ENCODE measurements around the gene KDM4B. TPM values are rescaled to one million over a fixed set of nuclear protein-coding genes. Genes with fewer than 3 reads are reported as not detected.

KDM4B gene
- total and polyA plus RNA-seq, 2 of the 8 experiments (the other 6 are each of a cell fraction or from before 2014, with no cell fraction given) = 12.0 to 31.9 TPM

DNA sequence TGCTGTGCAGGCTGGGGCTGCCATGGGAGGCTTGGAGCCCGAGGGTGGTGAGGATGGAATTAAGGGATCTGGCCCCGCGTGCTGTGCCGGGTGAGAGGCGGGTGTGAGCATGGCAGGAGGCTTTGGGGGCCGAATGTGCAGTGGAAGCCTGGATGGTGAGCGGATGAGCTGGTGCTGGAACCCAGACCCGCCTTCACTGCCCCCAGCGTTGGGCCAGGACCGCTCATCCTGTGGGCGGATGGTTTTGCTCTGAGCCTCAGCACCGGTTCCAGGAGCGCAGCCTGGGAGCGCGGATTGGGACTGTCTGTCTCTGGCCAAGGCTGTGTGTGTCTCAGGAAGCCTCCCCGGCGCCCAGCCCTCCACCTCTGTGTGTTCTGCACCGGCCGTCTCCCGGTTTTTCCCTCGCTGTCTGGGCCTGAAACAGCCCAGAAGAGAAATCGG lies 16.7 kb downstream of the KDM4B start:
- H3K23me2 ChIP-seq (ENCODE audit: low read depth, low read length) = no peaks in the 10 kb centered on the region
- FAIRE-seq (no peak), DNase-seq (ENCODE audit: low read depth in 1 of 2, low spot score in 2 of 2) (no peak)
- H3K4ac ChIP-seq (replicated peaks; ENCODE audit: insufficient read length, low read depth, low read length) = no peak overlapping the region
- no peak overlapping the region for H3K27ac ChIP-seq (ENCODE audit: low read depth, low read length)
- peaks cover 28 to 31% of the 10 kb centered on the region in 2 experiments for H4K20me1 ChIP-seq (replicated peaks in 1 of 2; ENCODE audit: control insufficient read depth in 1 of 2, insufficient read depth in 2 of 2, low read length in 2 of 2)
- no peak overlapping the region for H2BK15ac ChIP-seq (ENCODE audit: low read length)
- H3K9me3 ChIP-seq (ENCODE audit: insufficient read depth in 2 of 2, low read depth in 1 of 2, low read length in 1 of 2) = no peaks in the 10 kb centered on the region
- no peak overlapping the region for H4K5ac ChIP-seq (ENCODE audit: insufficient read length, low read depth, low read length)
- no peak overlapping the region for H4K91ac ChIP-seq (replicated peaks; ENCODE audit: insufficient read length, low read length)
- no peak overlapping the region for H2BK5ac ChIP-seq (ENCODE audit: low read depth, low read length)
- peaks cover 17% of the 10 kb centered on the region for H3K79me1 ChIP-seq (ENCODE audit: low read depth, low read length)
- H3K18ac ChIP-seq (ENCODE audit: extremely low read depth, low read length) = no peak overlapping the region
- no peak overlapping the region for H3K56ac ChIP-seq (replicated peaks; ENCODE audit: insufficient read length, low read depth, low read length)
- no peak overlapping the region for H2AK5ac ChIP-seq (ENCODE audit: low read depth, low read length)
- H3K4me1 ChIP-seq (replicated peaks in 1 of 4; ENCODE audit: control insufficient read depth in 3 of 4, insufficient read depth in 4 of 4, low read length in 3 of 4) = peaks cover 0 to 7% (median 3%) of the 10 kb centered on the region in 4 experiments; a peak in 4 of 7 replicates
- H2AFZ ChIP-seq (ENCODE audit: low read length) = no peak overlapping the region
- H2BK12ac ChIP-seq (ENCODE audit: low read depth, low read length) = no peak overlapping the region
- peaks cover 0 to 74% of the 10 kb centered on the region in 2 experiments; a peak in 2 of 4 replicates for H3K79me2 ChIP-seq (ENCODE audit: control insufficient read depth in 1 of 2, insufficient read depth in 2 of 2, low read length in 2 of 2)
- no peaks in the 10 kb centered on the region for H3K27me3 ChIP-seq (replicated peaks in 1 of 4; ENCODE audit: control insufficient read depth in 3 of 4, extremely low read depth in 1 of 4, insufficient read depth in 3 of 4, low read length in 3 of 4)
- H3K4me2 ChIP-seq (ENCODE audit: insufficient read depth in 1 of 2, low read depth in 2 of 2, low read length in 2 of 2) = no peak overlapping the region
- ChIA-PET POLR2A (ENCODE audit: partially characterized antibody) (interaction anchor here (2.5 kb wide), 1 partner anchor 14 kb away, joined by 6 read pairs; no protein-coding TSS in a partner anchor), CTCF (ENCODE audit: partially characterized antibody) (interaction anchor here (0.6 to 4.6 kb wide), 14 partner anchors 10 to 341 kb away, joined by 3 to 32 read pairs (median 4); no protein-coding TSS in a partner anchor)
- peak overlapping the region; percentile 92; the same call in 1 of the 2 replicates for H4K8ac ChIP-seq (ENCODE audit: extremely low read depth, insufficient read depth, low read length)
- WGBS, 2 experiments (ENCODE audit: extremely low coverage in 1 of 2, insufficient coverage in 1 of 2, insufficient read length in 1 of 2, insufficient replicate concordance in 2 of 2, low coverage in 1 of 2, low lambda C conversion rate in 2 of 2, missing lambda C conversion rate in 1 of 2) = 93% methylated on average over 22 of the region's 22 CpGs; no CpG with 5 or more reads in 1 of the 2 experiments
- no peak overlapping the region for H3K4me3 ChIP-seq (ENCODE audit: extremely low read depth in 1 of 4, insufficient read depth in 2 of 4, low read depth in 3 of 4, low read length in 4 of 4)
- no peak overlapping the region for H2BK20ac ChIP-seq (ENCODE audit: low read length)
- H3K9ac ChIP-seq (replicated peaks in 1 of 4; ENCODE audit: extremely low read depth in 1 of 4, low read depth in 3 of 4, low read length in 3 of 4) = no peak overlapping the region
- no peak overlapping the region for H3K23ac ChIP-seq (ENCODE audit: insufficient read length)
- no peaks in the 10 kb centered on the region for H3K36me3 ChIP-seq (ENCODE audit: control insufficient read depth in 2 of 4, insufficient read depth in 4 of 4, low read length in 3 of 4)
- H3K14ac ChIP-seq (ENCODE audit: insufficient read length) = no peak overlapping the region
- H2BK120ac ChIP-seq (replicated peaks; ENCODE audit: low read depth, low read length) = no peak overlapping the region
- no peak for TF ChIP-seq YY1 (IDR thresholded peaks at IDR 0.05; ENCODE audit: low read depth, low read length)
- no peak for TF ChIP-seq CHD1 (IDR thresholded peaks at IDR 0.05; ENCODE audit: low read depth, low read length)
- TF ChIP-seq MAFK (IDR thresholded peaks at IDR 0.05; ENCODE audit: low read depth, low read length) = no peak
- no peak for TF ChIP-seq TEAD4 (IDR thresholded peaks at IDR 0.05; ENCODE audit: low read depth, low read length)
- TF ChIP-seq SUZ12 (IDR thresholded peaks at IDR 0.05; ENCODE audit: low read length) = no peak
- no peak for TF ChIP-seq GTF2F1 (IDR thresholded peaks at IDR 0.05; ENCODE audit: borderline replicate concordance, low read depth, low read length)
- no peak for TF ChIP-seq EGR1 (IDR thresholded peaks at IDR 0.05; ENCODE audit: borderline replicate concordance, low read depth, low read length)
- TF ChIP-seq BACH1 (IDR thresholded peaks at IDR 0.05; ENCODE audit: low read length) = no peak
- TF ChIP-seq RBBP5 (IDR thresholded peaks at IDR 0.05; ENCODE audit: borderline replicate concordance, low read depth, low read length) = no peak
- TF ChIP-seq, protein P1, sequence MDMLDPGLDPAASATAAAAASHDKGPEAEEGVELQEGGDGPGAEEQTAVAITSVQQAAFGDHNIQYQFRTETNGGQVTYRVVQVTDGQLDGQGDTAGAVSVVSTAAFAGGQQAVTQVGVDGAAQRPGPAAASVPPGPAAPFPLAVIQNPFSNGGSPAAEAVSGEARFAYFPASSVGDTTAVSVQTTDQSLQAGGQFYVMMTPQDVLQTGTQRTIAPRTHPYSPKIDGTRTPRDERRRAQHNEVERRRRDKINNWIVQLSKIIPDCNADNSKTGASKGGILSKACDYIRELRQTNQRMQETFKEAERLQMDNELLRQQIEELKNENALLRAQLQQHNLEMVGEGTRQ (IDR thresholded peaks at IDR 0.05; ENCODE audit: low read length) = no peak
- TF ChIP-seq HDAC2 (IDR thresholded peaks at IDR 0.05; ENCODE audit: borderline replicate concordance in 1 of 2, low read depth in 2 of 2, low read length in 2 of 2) = no peak
- no peak for TF ChIP-seq HDAC6 (IDR thresholded peaks at IDR 0.05; ENCODE audit: low read depth, low read length)
- TF ChIP-seq TAF1 (IDR thresholded peaks at IDR 0.05; ENCODE audit: low read depth, low read length) = no peak
- TF ChIP-seq JUND (IDR thresholded peaks at IDR 0.05; ENCODE audit: low read length) = no peak
